Gastrocnemius medialis (tissue), 4 donors: ENCODE measurements around the gene KIF22.

Source experiments
- CTCF ChIP-seq, 5 experiments: fragments of 450-650 bp in 3 of 5; fragments of 200-600 bp in 2 of 5; sonication (generic) in 2 of 5; IDR thresholded peaks in 4 of 5; conservative IDR thresholded peaks in 1 of 5; 1 replicate in 4 of 5; 2 replicates in 1 of 5; pipeline ENCODE4 v1.5.1; 2016 to 2019; ENCODE audit warnings: antibody characterized with exemption in 5 of 5, mild to moderate bottlenecking in 3 of 5, moderate library complexity in 3 of 5
- POLR2A ChIP-seq, 2 donors: fragments of 450-650 bp; IDR thresholded peaks; one replicate each; pipeline ENCODE4 v1.6.1; 2017; ENCODE audit warnings: antibody characterized with exemption in 2 of 2, mild to moderate bottlenecking in 2 of 2, moderate library complexity in 2 of 2

GRCh38 chr16:29835926-29836325 is 45.4 kb downstream of the KIF22 start:
- TF ChIP-seq POLR2A (IDR thresholded peaks at IDR 0.05) (no peak), CTCF (IDR thresholded peaks at IDR 0.05 in 4 of 5, conservative IDR thresholded peaks at IDR 0.05 in 1 of 5) (no peak)
